Measurements from ENCODE around the gene ZNF711. TPM values are rescaled to one million over a fixed set of nuclear protein-coding genes. Genes with fewer than 3 reads are reported as not detected.
"Not testable (repeated sequence)": the region's sequence is repeated elsewhere in the genome, so short reads cannot be mapped to it uniquely, and the experiment has no call there.

The ZNF711 gene
- total RNA-seq (2014; rRNA removed; shearing (Covaris generic)): 2.5 and 3.0 TPM in 2 replicates
- 2.5 and 2.7 TPM in 2 replicates for polyA plus RNA-seq (2015; cell fraction: cytosol; rRNA removed)
- polyA plus RNA-seq (2015; cell fraction: nucleus; rRNA removed): 23.3 and 25.7 TPM in 2 replicates

- in situ Hi-C loops (cut with HindIII; ENCODE audit: low pct_unique_long_range_greater_than_20kb, low sequenced_read_pairs): no loop called here
- DNase-seq (ENCODE audit: low read depth, low spot score): peak; percentile 44
Measured at GRCh38 chrX:85243761-85244449, at the start of gene ZNF711, which contains the start of gene SATL1. Gene ZNF711 (plus strand): TSS chrX:85243991. CDS start chrX:85247573, 3,582 bp downstream. Gene SATL1 (minus strand): TSS chrX:85243779. CDS start chrX:85108968, 134,811 bp downstream.

- in situ Hi-C loops (cut with HindIII; ENCODE audit: low pct_unique_long_range_greater_than_20kb, low sequenced_read_pairs): no loop called here
- no peak for DNase-seq (ENCODE audit: low read depth, low spot score)
Measured at GRCh38 chrX:85196319-85196718, 47.5 kb upstream of the ZNF711 start.

DNA sequence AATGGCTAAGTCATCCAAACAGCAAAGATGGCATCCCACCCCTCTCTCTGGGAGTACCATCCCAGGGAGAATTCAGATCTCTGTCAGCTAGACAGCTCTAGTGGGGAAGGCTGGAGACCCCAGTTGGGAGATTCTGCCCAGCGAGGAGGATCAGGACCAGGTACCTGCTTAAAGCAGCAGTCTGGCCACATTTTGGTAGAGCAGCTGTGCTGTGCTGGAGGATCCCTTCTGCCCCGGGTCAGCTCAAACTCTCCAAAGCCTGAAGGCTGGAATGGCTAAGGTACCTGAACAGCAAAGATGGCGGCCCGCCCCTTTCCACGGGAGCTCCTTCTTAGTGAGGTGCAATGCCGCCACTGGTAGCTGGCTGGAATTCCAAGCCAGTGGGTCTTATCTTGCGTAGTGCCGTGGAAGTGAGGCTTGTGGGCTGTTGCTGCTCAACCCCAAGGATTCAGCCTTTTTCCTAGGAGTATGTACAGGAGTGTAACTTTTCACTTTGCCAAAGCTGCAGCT, 40.3 kb upstream of the ZNF711 start:
- in situ Hi-C loops (cut with HindIII; ENCODE audit: low pct_unique_long_range_greater_than_20kb, low sequenced_read_pairs): no loop called here
- no peak for DNase-seq (ENCODE audit: low read depth, low spot score)

DNA sequence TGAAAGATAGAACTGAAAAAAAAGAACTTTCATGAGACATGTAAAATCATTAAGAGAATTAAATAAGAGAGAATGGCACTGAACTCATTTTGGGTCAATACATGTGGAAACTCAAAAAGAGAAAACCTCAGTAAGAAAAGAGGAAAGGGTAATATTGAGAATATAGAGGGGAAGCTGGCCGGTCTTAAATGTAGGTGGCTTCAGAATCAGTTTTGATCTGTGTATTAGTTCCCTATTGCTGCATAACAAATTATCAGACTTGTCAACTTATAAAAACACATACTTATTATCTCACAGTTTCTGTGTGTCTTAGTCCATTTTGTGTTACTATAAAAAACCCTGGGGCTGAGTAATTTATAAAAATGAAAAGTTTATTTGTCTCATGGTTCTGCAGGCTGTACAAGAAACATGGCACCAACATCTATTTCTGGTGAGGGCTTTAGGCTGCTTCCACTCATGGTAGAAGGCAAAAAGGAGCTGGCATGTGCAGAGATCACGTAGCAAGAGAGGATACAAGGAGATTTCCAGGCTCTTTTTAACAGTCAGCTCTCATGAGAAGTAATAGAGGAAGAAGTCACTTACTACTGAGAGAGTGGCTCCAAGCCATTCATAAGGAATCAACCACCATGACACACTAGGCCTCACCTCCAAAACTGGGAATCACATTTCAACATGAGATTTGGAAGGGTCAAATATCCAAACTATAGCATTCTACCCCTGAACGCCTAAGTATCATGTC, 29.8 kb upstream of the ZNF711 start:
- in situ Hi-C loops (cut with HindIII; ENCODE audit: low pct_unique_long_range_greater_than_20kb, low sequenced_read_pairs): no loop called here
- DNase-seq (ENCODE audit: low read depth, low spot score): no peak

- DNase-seq (ENCODE audit: low read depth, low spot score): no peak
- in situ Hi-C loops (cut with HindIII; ENCODE audit: low pct_unique_long_range_greater_than_20kb, low sequenced_read_pairs): no loop called here
Measured at GRCh38 chrX:85215946-85216345, 27.8 kb upstream of the ZNF711 start.

DNA sequence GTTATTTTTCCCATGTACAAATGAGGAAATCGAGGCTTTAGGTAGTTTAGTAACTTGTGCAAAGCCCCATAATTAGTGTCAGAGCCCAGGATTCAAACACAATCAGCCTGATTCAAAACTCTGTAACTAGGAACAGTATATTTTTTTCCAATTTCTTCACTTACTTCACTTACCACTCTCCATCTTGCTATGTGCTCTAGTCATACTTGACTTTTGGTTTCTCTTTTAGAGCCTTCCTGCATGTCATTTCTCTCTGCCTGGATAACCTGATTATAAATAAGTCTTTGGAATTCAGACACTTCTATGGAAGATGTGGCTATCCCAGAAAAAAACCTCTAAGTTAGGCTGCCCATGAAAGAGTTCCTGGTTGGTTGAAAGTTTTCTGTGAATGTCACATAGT, 22.4 kb upstream of the ZNF711 start:
- no peak for DNase-seq (ENCODE audit: low read depth, low spot score)
- in situ Hi-C loops (cut with HindIII; ENCODE audit: low pct_unique_long_range_greater_than_20kb, low sequenced_read_pairs): no loop called here

DNA sequence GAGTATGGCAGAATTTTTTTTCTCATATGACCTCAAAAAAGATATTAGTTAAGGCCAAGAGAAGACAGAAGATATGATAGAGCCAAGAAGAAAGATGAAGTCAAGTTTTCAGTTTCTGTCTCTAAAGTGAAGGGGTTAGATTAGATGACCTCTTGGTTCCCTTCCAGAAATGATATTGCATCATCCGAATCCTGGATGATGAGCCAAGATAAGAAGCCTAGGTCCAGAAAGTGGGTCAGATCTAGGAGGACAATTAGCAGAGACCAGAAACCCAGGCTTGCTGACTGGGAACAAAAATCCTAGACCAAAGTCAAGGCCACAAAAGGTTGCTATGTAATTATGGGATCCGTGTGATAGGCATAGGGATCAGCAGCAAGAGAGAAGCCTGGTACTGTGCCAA, 20.4 kb upstream of the ZNF711 start:
- in situ Hi-C loops (cut with HindIII; ENCODE audit: low pct_unique_long_range_greater_than_20kb, low sequenced_read_pairs): no loop called here

GRCh38 chrX:85243155-85243554, 636 bp upstream of the ZNF711 start:
- no peak for DNase-seq (ENCODE audit: low read depth, low spot score)
- in situ Hi-C loops (cut with HindIII; ENCODE audit: low pct_unique_long_range_greater_than_20kb, low sequenced_read_pairs): no loop called here

More for the DNA sequence above, 20.4 kb upstream of the ZNF711 start:
- no peak for DNase-seq (ENCODE audit: low read depth, low spot score)

DNA sequence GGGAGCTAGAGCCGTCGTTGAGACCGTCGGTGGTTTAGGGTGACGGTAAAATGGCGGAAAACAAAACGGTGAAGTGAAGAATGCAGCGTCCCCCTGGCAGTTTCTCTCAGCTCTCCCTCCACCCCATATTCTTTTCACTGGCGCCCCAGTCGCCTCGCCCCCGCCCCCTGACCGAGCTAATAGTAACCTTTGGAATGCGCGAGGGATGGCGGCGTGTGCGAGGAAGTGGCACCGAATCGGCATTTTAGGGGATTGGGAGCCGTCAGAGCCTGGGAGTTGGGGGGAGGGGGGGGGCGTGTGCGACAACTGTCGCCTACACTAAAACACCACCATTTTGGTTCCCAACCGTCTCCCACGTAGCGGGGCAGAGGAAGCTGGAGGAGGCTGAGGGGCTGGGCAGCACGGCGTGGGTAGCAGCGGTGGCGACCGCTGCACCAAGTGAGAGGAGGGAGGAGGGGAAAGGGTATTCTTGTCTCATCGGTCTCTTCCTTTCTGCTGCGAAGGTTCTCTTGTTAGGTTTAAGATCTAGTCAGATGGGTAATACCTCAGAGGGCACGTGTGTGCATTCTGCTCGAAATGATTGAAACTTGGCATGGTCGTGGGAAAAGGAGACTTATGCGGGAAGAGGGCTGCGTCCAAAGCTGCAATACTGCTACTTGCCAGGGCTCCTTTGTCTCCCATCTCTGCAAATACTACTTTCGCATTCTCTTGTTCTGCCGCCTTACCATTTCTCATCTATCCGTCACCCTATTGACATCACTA, 840 bp downstream of the ZNF711 start:
- DNase-seq (ENCODE audit: low read depth, low spot score): peak; percentile 13
- in situ Hi-C loops (cut with HindIII; ENCODE audit: low pct_unique_long_range_greater_than_20kb, low sequenced_read_pairs): no loop called here

GRCh38 chrX:85285286-85285685, 41.5 kb downstream of the ZNF711 start:
- in situ Hi-C loops (cut with HindIII; ENCODE audit: low pct_unique_long_range_greater_than_20kb, low sequenced_read_pairs); DNase-seq (ENCODE audit: low read depth, low spot score): not testable (repeated sequence)

DNA sequence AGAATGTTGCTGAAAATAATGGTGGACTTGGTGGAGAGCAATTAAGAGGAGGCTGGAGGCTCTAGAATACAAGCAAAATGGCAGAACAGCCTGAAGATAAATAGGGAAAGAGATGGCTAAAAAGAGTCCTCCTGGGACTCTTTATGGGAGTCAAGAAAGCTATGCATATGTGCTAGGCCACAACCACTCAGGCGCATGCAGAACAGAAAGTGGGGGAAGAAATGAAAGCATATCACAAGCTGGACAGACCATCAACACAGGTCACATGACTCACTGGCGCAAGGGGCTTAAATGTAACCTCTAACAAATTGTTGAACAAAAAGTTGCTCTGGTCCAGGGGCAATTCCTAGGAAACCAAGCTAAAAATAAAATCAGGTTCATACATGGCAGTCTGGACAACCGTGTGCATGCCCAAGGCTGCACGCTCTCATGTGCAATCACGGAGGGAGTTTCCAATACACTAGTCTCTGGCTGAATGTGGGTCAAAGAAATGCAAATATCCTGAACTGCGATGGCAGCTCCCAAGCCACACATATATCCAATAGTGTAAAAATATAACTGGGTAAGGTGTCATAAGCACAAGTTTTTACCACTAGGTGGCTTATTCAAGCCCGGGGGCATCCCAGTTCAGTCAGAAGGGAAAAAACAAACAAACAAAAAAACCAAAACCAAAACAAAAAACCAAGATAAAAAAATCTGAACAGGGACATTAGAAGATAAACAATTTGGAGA, 45.4 kb downstream of the ZNF711 start:
- peak; percentile 19 for DNase-seq (ENCODE audit: low read depth, low spot score)
- in situ Hi-C loops (cut with HindIII; ENCODE audit: low pct_unique_long_range_greater_than_20kb, low sequenced_read_pairs): no loop called here

GRCh38 chrX:85303544-85303943, 59.8 kb downstream of the ZNF711 start:
- no peak for DNase-seq (ENCODE audit: low read depth, low spot score)
- in situ Hi-C loops (cut with HindIII; ENCODE audit: low pct_unique_long_range_greater_than_20kb, low sequenced_read_pairs): no loop called here

DNA sequence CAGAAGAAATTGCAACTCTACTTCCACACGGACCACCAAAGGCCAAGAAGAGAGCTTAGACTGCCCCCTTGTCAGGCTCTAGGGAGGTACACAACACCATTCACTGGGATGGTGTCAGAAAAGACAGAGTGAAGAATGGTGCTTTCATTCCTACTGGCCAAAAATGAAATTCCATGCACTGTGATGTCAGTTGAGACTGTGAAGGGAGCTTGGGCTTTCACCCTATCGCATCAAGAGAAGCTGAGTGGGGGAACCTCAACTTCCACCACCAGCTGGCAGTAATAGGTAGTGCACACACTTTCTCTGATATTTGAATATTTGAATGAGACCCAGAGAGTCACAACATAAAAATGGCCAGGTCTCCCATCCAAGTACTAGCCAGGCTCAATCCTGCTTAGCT, 65.9 kb downstream of the ZNF711 start:
- peak; percentile 65 for DNase-seq (ENCODE audit: low read depth, low spot score)
- in situ Hi-C loops (cut with HindIII; ENCODE audit: low pct_unique_long_range_greater_than_20kb, low sequenced_read_pairs): no loop called here

- DNase-seq (ENCODE audit: low read depth, low spot score); in situ Hi-C loops (cut with HindIII; ENCODE audit: low pct_unique_long_range_greater_than_20kb, low sequenced_read_pairs): not testable (repeated sequence)
Measured at GRCh38 chrX:85311348-85311747, 67.6 kb downstream of the ZNF711 start.

Measured in SK-MEL-5 (cell line).